Astrocyte (in vitro differentiated cells and primary cell): ENCODE measurements around the gene CAPN6. TPM values are rescaled to one million over a fixed set of nuclear protein-coding genes. Genes with fewer than 3 reads are reported as not detected.

Experiments used
- DNase-seq: peaks from one replicate; pipeline ENCODE4 v3.0.0-alpha.2; 2010; ENCODE audit warnings: low read depth
- FAIRE-seq: peaks from 2 replicates; lab custom pipeline; 2011; peaks lifted over from hg19 to GRCh38; lab: Jason Lieb, UNC
- H2AFZ ChIP-seq: 2 replicates; pipeline ENCODE4 v1.6.0; 2012; ENCODE audit warnings: low read depth, low read length, inconsistent platforms
- H3K27ac ChIP-seq: 2 replicates; pipeline ENCODE4 v1.5.1; 2011; ENCODE audit warnings: low read depth, low read length, inconsistent platforms
- H3K27me3 ChIP-seq: 2 replicates; pipeline ENCODE4 v1.6.0; 2011; ENCODE audit warnings: low read length, inconsistent platforms; ENCODE audit not compliant: insufficient read depth
- H3K36me3 ChIP-seq: 2 replicates; pipeline ENCODE4 v1.5.1; 2011; ENCODE audit warnings: low read length, inconsistent platforms; ENCODE audit not compliant: insufficient read depth
- H3K4me1 ChIP-seq: 2 replicates; pipeline ENCODE4 v1.5.1; 2011; ENCODE audit warnings: low read length, inconsistent platforms; ENCODE audit not compliant: insufficient read depth
- H3K4me2 ChIP-seq: 2 replicates; pipeline ENCODE4 v1.6.0; 2012; ENCODE audit warnings: low read length, inconsistent platforms
- H3K4me3 ChIP-seq: 2 replicates; pipeline ENCODE4 v1.5.1; 2011; ENCODE audit warnings: low read depth, mild to moderate bottlenecking, low read length, inconsistent platforms; ENCODE audit not compliant: insufficient read depth
- H3K79me2 ChIP-seq: 2 replicates; pipeline ENCODE4 v1.6.0; 2012; ENCODE audit warnings: mild to moderate bottlenecking, low read length, inconsistent platforms; ENCODE audit not compliant: insufficient read depth
- H3K9ac ChIP-seq: 2 replicates; pipeline ENCODE4 v1.6.0; 2012; ENCODE audit warnings: mild to moderate bottlenecking, low read length, inconsistent platforms
- H3K9me3 ChIP-seq: 2 replicates; pipeline ENCODE4 v1.5.1; 2012; ENCODE audit warnings: low read depth, mild to moderate bottlenecking, low read length, inconsistent platforms; ENCODE audit not compliant: insufficient read depth
- H4K20me1 ChIP-seq: 2 replicates; pipeline ENCODE4 v1.6.0; 2012; ENCODE audit warnings: low read length, inconsistent platforms; ENCODE audit not compliant: insufficient read depth
- H3K27ac Mint-ChIP-seq: one replicate; pipeline ENCODE4 v1.8.0; 2021; ENCODE audit warnings: mild to moderate bottlenecking, mixed read lengths; ENCODE audit not compliant: unreplicated experiment
- H3K27me3 Mint-ChIP-seq: one replicate; pipeline ENCODE4 v1.8.0; 2021; ENCODE audit warnings: low read depth, mixed read lengths; ENCODE audit not compliant: unreplicated experiment
- H3K36me3 Mint-ChIP-seq: one replicate; pipeline ENCODE4 v1.8.0; 2021; ENCODE audit warnings: low read depth, mixed read lengths; ENCODE audit not compliant: unreplicated experiment
- H3K4me1 Mint-ChIP-seq: one replicate; pipeline ENCODE4 v1.8.0; 2021; ENCODE audit warnings: low read depth, mixed read lengths; ENCODE audit not compliant: unreplicated experiment
- H3K4me3 Mint-ChIP-seq: one replicate; pipeline ENCODE4 v1.8.0; 2021; ENCODE audit warnings: mild to moderate bottlenecking, moderate library complexity, mixed read lengths; ENCODE audit not compliant: unreplicated experiment
- H3K9me3 Mint-ChIP-seq: one replicate; pipeline ENCODE4 v1.8.0; 2021; ENCODE audit warnings: mild to moderate bottlenecking, mixed read lengths; ENCODE audit not compliant: unreplicated experiment
- EZH2 ChIP-seq: IDR thresholded peaks from 2 replicates; pipeline ENCODE4 v1.6.1; 2012; ENCODE audit warnings: mild to moderate bottlenecking, low read length, inconsistent platforms; ENCODE audit not compliant: insufficient read depth
- total RNA-seq: library from RNA; stranded (reverse); gene quantifications from 2 replicates; pipeline ENCODE4 v1.2.1, GENCODE V29; 2021
- TF ChIP-seq, protein P1 (sequence below): IDR thresholded peaks from 2 replicates; pipeline ENCODE4 v1.5.1; 2011; ENCODE audit warnings: low read depth, mild to moderate bottlenecking, inconsistent platforms, low read length, moderate library complexity; ENCODE audit not compliant: insufficient read depth

The CAPN6 gene
- total RNA-seq, 1 donor from 2014 or later, result 9.4 TPM

DNA sequence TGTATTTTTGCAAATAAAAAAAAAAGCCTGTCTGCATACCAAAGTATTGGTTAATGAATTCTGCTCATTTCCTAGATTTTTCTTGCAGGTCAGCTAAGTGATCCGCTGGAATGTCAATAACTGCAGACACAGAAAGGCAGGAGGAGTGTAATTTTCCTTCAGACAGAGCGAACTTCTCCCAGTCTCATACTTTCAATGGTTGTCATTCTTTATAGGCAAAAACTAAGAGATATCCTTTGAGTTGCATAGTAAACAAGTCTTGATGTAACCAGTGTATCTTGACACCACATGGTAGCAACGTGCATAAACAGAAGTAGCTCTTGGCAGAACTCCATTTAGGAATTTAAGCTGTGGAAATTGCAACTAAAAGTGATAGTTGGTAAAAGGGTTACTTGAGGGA lies 8.2 kb downstream of the CAPN6 start:
- Histone ChIP-seq H3K9ac (no peak overlapping the region), H3K4me3 (no peak overlapping the region), H3K9me3 (no peaks in the 10 kb centered on the region), H3K27ac (no peak overlapping the region), H3K4me2 (no peak overlapping the region), H3K4me1 (no peaks in the 10 kb centered on the region), H3K27me3 (no peaks in the 10 kb centered on the region), H4K20me1 (no peaks in the 10 kb centered on the region), H2AFZ (no peak overlapping the region), H3K79me2 (no peaks in the 10 kb centered on the region), H3K36me3 (no peaks in the 10 kb centered on the region)
- H3K9me3 Mint-ChIP-seq, result no peaks in the 10 kb centered on the region
- no peaks in the 10 kb centered on the region for H3K36me3 Mint-ChIP-seq
- peaks cover 17% of the 10 kb centered on the region for H3K4me1 Mint-ChIP-seq
- TF ChIP-seq, protein P1, sequence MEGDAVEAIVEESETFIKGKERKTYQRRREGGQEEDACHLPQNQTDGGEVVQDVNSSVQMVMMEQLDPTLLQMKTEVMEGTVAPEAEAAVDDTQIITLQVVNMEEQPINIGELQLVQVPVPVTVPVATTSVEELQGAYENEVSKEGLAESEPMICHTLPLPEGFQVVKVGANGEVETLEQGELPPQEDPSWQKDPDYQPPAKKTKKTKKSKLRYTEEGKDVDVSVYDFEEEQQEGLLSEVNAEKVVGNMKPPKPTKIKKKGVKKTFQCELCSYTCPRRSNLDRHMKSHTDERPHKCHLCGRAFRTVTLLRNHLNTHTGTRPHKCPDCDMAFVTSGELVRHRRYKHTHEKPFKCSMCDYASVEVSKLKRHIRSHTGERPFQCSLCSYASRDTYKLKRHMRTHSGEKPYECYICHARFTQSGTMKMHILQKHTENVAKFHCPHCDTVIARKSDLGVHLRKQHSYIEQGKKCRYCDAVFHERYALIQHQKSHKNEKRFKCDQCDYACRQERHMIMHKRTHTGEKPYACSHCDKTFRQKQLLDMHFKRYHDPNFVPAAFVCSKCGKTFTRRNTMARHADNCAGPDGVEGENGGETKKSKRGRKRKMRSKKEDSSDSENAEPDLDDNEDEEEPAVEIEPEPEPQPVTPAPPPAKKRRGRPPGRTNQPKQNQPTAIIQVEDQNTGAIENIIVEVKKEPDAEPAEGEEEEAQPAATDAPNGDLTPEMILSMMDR, result no peak
- no peak for TF ChIP-seq EZH2
- no peak overlapping the region for H3K4me3 Mint-ChIP-seq
- DNase-seq (peak; percentile 5), FAIRE-seq (peak; percentile 72)
- H3K27me3 Mint-ChIP-seq, result no peaks in the 10 kb centered on the region
- H3K27ac Mint-ChIP-seq, result peak overlapping the region; percentile 91

DNA sequence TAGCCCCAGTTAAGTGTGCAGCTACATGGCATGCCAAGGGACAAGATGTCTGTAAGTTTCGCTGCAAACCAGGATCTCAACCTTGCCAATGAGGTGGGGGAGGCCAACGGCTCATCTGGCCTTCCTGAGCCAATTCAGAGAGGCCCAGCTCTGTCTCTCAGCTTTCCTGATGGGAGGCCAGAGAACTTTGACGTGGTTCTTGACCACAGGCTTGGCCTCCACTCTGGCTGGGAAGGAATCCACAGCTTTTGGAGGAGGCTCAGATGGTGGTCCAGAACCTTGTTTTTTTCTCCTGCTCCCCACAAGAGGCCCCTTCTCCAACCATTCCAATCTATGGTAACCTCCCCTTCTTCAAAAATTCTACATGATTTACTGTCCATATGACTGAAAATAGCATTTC lies 9.8 kb downstream of the CAPN6 start:
- Mint-ChIP-seq H3K4me3 (no peak overlapping the region), H3K27me3 (no peaks in the 10 kb centered on the region), H3K9me3 (no peaks in the 10 kb centered on the region), H3K36me3 (no peaks in the 10 kb centered on the region), H3K27ac (no peak overlapping the region), H3K4me1 (peaks cover 17% of the 10 kb centered on the region)
- H3K4me3 ChIP-seq, result no peak overlapping the region
- H3K9ac ChIP-seq, result no peak overlapping the region
- H3K4me2 ChIP-seq, result no peak overlapping the region
- no peak overlapping the region for H2AFZ ChIP-seq
- TF ChIP-seq, protein P1, result no peak
- no peak for TF ChIP-seq EZH2
- H3K27ac ChIP-seq, result no peak overlapping the region
- no peaks in the 10 kb centered on the region for H3K79me2 ChIP-seq
- no peaks in the 10 kb centered on the region for H3K4me1 ChIP-seq
- DNase-seq (no peak), FAIRE-seq (no peak)
- H3K27me3 ChIP-seq, result no peaks in the 10 kb centered on the region
- H4K20me1 ChIP-seq, result no peaks in the 10 kb centered on the region
- no peaks in the 10 kb centered on the region for H3K9me3 ChIP-seq
- no peaks in the 10 kb centered on the region for H3K36me3 ChIP-seq

DNA sequence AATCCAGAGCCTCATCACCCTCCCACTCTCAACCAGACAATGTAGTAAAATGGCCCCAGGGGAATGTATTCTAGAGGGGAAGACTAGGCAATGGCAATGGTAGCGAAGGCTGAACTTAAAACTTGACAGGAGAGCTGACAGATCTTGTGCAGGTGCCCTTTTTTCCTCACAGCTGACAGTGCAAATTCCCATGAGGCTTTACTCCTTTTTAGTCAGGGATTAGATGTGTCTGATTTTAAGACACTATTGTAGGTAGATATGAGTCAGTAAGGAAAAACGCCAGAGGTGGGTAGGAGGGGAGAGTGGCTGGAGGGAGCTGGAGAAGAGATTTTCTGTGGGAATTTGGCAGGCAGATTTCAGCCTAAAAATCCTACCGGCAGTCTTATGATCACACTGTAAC lies 10.7 kb downstream of the CAPN6 start:
- no peak overlapping the region for H3K27ac Mint-ChIP-seq
- no peak for DNase-seq

More for the DNA sequence above, 10.7 kb downstream of the CAPN6 start:
- H3K9ac ChIP-seq, result no peak overlapping the region
- Mint-ChIP-seq H3K9me3 (no peaks in the 10 kb centered on the region), H3K4me3 (no peak overlapping the region), H3K36me3 (no peaks in the 10 kb centered on the region), H3K27me3 (no peaks in the 10 kb centered on the region), H3K4me1 (peaks cover 23% of the 10 kb centered on the region)
- no peaks in the 10 kb centered on the region for H3K36me3 ChIP-seq
- H3K79me2 ChIP-seq, result no peaks in the 10 kb centered on the region
- no peak overlapping the region for H3K27ac ChIP-seq
- H3K4me2 ChIP-seq, result no peak overlapping the region
- no peaks in the 10 kb centered on the region for H3K9me3 ChIP-seq
- H4K20me1 ChIP-seq, result no peaks in the 10 kb centered on the region
- FAIRE-seq, result no peak
- TF ChIP-seq, protein P1, result no peak
- no peak for TF ChIP-seq EZH2
- no peak overlapping the region for H2AFZ ChIP-seq
- H3K4me3 ChIP-seq, result no peak overlapping the region
- no peaks in the 10 kb centered on the region for H3K4me1 ChIP-seq
- no peaks in the 10 kb centered on the region for H3K27me3 ChIP-seq
